Esophagus muscularis mucosa (tissue), 3 donors: ENCODE measurements around the gene NID2.

Experiments used
- POLR2A ChIP-seq: fragments of 450-650 bp; IDR thresholded peaks from one replicate; pipeline ENCODE4 v1.6.1; 2017; ENCODE audit warnings: antibody characterized with exemption, moderate library complexity, mild to moderate bottlenecking, low read depth
- POLR2AphosphoS5 ChIP-seq, 2 donors: sonication (generic); formaldehyde crosslinking; IDR thresholded peaks; one replicate each; pipeline ENCODE4 v1.6.1; 2017; ENCODE audit warnings: antibody characterized with exemption in 2 of 2
- TF ChIP-seq, protein P1 (sequence below), 3 experiments: fragments of 200-600 bp in 2 of 3; fragments of 450-650 bp in 1 of 3; sonication (generic) in 2 of 3; IDR thresholded peaks; one replicate each; pipeline ENCODE4 v1.5.1; 2017 to 2019; ENCODE audit warnings: antibody characterized with exemption in 3 of 3, mild to moderate bottlenecking in 2 of 3, moderate library complexity in 1 of 3

DNA sequence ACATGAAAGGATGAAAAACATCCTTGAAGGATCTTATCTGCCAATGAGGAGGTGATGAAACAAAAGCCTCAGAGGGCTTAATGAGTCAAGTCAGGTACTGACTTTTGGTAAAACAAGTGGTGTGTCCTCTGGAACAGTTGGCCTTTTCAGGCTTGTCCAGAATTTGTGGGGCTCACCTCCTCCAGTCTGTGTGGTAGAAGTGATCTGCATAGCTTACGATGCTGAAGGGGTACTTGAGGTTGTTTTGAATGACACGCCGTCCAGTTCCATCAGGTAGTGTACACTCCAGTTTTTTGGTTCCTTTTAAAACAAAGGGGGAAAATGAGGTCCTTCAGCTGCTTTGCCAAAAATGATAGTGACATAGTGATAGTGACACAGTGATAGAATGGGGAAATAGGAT, 62.5 kb downstream of the NID2 start:
- no peak for TF ChIP-seq POLR2AphosphoS5 (IDR thresholded peaks at IDR 0.05)
- TF ChIP-seq, protein P1, sequence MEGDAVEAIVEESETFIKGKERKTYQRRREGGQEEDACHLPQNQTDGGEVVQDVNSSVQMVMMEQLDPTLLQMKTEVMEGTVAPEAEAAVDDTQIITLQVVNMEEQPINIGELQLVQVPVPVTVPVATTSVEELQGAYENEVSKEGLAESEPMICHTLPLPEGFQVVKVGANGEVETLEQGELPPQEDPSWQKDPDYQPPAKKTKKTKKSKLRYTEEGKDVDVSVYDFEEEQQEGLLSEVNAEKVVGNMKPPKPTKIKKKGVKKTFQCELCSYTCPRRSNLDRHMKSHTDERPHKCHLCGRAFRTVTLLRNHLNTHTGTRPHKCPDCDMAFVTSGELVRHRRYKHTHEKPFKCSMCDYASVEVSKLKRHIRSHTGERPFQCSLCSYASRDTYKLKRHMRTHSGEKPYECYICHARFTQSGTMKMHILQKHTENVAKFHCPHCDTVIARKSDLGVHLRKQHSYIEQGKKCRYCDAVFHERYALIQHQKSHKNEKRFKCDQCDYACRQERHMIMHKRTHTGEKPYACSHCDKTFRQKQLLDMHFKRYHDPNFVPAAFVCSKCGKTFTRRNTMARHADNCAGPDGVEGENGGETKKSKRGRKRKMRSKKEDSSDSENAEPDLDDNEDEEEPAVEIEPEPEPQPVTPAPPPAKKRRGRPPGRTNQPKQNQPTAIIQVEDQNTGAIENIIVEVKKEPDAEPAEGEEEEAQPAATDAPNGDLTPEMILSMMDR (IDR thresholded peaks at IDR 0.05): no peak
- TF ChIP-seq POLR2A: no peak
